Activated T-cell treated with anti-CD3 and anti-CD28 coated beads, Interleukin-2, amount 50 U/mL, for 48 hours (primary cell): Measurements from ENCODE around the gene C5.
"Not testable (repeated sequence)": the region's sequence is repeated elsewhere in the genome, so short reads cannot be mapped to it uniquely, and the experiment has no call there.

ENCODE experiments used
- DNase-seq, 2 experiments: peaks; one replicate each; pipeline ENCODE4 v3.0.0-alpha.2; 2020

The C5 gene

DNA sequence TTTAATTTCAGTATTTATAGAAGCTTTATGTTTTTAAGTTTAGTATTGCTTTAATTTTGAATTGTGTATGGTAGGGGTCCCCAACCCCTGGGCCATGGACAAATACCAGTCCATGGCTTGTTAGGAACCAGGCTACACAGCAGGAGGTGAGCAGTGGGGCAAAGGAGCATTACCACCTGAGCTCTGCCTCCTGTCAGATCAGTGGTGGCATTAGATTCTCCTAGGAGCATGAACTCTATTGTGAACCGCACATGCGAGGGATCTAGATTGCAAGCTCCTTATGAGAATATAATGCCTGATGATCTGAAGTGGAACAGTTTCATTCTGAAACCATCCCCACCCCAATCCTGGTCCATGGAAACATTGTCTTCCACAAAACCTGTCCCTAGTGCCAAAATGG lies 1.9 kb downstream of the C5 start:
- no peak for DNase-seq

DNA sequence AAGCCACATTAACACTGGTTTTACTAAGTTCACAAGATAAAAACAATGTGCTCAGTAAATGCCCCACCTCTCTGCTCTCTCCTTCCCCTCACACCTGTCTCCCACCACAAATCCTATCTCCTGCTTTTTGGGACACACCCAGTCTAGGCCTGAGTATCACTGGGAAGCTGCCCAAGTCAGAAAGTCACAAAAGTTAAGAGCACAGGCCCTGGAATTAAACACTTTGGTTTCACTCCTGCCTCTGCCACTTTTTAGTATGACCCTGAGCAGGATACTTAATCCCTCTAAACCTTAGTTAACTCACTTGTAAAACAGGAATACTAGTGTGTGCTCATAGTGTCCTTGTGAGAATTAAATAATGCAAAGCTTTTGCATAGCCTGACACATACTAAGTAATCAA lies 11.3 kb downstream of the C5 start:
- DNase-seq, result no peak

GRCh38 chr9:121038362-121038761 lies 11.7 kb downstream of the C5 start:
- no peak for DNase-seq

DNA sequence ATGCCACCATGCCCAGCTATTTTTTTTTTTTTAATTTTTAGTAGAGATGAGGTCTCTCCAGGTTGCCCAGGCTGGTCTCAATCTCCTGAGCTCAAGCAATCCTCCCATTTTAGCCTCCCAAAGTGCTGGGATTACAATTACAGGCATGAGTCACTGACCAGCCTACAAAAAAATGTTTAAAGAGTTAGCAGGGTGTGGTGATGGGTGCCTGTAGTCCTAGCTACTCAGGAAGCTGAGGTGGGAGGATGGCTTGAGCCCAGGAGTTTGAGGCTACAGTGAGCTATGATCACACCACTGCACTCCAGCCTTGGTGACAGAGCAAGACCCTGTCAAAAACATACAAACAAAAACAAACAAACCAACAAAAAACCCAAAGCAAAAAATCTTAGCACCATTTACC lies 14.4 kb downstream of the C5 start:
- not testable (repeated sequence) for DNase-seq

- DNase-seq, result no peak
These were observed 15.5 kb downstream of the C5 start for GRCh38 chr9:121034529-121034928.

DNA sequence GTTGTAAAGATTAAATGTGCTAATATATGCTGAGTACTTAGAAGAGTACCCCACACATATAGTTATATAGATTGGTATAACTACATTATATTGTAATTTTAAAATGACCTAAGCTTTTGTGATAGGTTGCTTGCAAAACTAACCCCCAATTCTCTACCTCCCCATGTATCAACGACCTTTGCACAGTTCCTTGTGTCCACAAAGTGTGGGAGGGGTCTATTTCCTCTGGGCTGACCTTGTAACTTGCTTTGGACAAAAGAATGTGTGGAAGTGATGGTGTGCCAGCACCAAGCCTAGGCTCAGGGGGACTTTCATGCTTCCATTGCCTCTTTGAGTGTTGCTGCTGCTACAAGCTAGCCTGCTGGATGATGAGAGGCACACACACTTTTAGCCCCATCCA lies 20.6 kb downstream of the C5 start:
- DNase-seq, result no peak

DNA sequence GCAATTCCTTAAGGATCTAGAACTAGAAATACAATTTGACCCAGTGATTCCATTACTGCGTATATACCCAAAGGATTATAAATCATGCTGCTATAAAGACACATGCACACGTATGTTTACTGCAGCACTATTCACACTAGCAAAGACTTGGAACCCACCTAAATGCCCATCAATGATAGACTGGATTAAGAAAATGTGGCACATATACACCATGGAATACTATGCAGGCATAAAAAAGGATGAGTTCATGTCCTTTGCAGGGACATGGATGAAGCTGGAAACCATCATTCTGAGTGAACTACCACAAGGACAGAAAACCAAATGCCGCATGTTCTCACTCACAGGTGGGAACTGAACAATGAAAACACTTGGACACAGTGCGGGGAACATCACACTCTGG lies 21.8 kb downstream of the C5 start:
- not testable (repeated sequence) for DNase-seq

DNA sequence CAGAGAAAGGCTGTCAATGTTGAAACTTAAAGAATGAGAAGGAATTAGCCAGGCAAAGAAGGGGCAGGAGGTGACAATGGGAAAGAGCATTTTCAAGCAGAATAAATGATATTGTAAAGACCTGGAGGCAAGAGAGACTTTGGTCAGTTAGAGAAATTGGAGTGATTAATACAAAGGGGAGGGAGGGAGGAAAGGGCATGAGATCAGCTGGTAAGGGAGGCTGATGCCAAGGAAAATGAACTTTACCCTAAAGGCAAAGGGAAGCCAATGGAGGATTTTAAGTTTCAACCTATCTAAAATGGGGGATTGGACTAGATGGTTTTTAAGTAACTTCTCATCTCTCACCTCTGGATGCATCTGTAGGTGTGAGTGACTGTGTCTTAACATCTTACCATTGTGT lies 23.3 kb downstream of the C5 start:
- DNase-seq, result no peak

DNA sequence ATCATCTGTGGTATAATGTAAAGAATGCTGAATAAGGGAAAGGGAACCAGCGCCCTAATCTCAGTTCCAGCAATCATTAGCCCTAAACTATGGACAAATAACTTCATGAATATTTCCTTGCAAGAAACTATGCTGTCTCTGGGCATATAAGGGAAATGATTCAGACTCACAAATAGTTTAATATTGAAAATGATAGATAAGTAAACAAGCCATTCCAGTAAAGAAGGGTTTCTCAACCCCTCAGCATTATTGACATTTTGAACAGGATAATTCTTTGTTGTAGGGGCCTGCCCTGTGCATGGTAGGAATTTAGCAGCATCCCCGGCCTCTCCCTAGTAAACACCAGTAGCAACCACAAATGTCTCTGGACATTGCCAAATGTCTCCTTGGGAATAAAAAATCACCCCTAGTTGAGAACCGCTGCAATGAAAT lies 23.8 kb downstream of the C5 start:
- no peak for DNase-seq

GRCh38 chr9:121024237-121024636 lies 25.8 kb downstream of the C5 start:
- DNase-seq, result no peak

DNA sequence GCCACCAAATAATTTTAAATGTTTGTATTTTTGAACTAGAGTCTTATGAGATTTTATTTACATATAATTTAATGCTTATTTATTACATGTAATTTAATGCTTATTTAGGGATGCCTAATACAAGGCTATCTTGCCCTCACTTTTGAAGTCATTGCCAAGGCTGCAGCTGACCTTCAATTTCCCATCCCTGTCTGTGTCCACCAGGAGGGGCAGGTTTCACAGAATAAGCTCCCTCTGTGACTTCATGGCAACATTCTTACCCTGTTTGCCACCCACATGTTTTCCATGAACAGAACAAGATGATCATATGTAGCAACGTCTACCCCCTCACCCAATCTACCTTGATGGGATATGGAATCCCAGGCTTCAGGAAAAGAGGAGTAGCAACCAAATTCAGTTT lies 27.0 kb downstream of the C5 start:
- DNase-seq, result no peak

GRCh38 chr9:121021301-121021700 lies 28.8 kb downstream of the C5 start:
- no peak for DNase-seq

DNA sequence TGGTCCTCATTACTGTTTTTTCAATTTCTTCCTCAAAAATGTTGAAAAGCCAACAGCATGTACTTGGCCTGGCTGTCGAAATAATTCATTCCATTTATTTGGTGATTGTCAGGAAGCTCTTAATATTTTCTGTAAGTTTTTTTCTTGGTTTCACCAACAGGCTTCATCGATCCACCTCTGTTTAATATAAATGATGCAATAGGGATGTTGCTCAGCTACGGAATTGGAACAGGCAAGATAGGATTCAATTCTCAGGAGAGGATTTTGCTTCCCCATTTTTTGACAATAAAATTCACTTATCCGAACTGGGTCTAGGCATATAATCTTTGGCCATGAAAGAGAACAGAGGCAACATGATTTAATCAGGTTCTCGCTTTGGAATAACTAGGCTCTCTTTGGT lies 30.8 kb downstream of the C5 start:
- DNase-seq, result no peak

DNA sequence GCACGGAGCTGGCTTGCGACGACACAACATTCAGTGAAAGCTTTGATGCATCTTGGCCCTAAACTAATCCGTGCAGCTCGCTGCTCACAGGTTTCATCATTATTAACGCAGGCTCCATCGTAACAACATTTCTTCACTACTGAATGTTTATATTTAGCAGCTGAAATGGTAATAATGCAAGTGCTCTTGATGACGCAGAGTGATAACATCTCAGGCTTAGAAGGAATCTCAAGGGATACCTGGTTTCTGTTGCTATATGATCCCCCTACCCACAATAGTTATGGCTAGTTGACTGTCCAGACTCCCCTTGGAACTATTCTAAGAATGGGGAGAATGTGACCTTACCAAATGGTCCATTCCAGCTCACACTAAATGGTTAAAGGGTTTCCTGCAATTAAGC lies 36.2 kb downstream of the C5 start:
- no peak for DNase-seq

DNA sequence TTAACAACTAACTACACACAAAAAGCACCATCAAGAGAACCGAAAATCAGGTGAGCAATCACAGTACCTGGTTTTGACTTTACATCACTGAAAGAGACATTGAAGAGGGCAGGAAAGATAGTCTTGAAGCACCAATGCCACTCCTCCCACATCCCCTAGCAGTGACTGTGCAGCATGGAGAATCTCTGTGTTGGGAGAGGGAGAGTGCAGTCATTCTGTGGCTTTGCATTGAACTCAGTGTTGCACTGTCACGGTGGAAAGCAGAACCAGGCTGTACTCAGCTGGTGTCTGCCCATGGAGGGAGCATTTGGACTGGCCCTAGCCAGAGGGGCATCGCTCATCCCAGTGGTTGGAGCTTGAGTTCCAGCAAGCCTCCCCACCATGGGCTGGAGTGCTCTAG lies 40.4 kb downstream of the C5 start:
- no peak for DNase-seq

GRCh38 chr9:120999317-120999716 lies 50.8 kb downstream of the C5 start:
- DNase-seq, result no peak

GRCh38 chr9:120998111-120998510 lies 52.0 kb downstream of the C5 start:
- no peak for DNase-seq

GRCh38 chr9:120997502-120997901 lies 52.6 kb downstream of the C5 start:
- DNase-seq, result no peak

GRCh38 chr9:120996409-120996808 lies 53.7 kb downstream of the C5 start:
- DNase-seq, result no peak

- no peak for DNase-seq
These were observed 61.0 kb downstream of the C5 start for GRCh38 chr9:120989065-120989464.

DNA sequence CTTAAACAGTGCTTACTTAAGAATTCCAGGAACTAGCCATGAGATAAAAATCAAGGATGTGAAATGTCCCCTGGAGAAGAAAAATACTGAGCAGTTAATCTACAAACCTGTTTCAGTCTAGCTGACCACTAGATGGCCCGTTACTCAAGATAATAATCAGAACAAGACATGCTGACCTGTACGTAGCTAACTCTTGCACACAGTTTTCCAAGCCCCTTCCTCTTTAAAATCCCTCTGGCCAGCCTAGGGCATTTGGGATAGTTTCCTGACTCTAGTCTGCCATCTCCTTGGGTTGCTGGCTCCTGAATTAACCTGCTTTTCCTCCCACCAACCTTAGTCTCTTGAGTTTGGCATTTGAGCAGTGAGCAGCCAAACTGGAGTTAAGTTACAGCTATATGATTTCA lies 64.3 kb downstream of the C5 start:
- DNase-seq, result no peak

DNA sequence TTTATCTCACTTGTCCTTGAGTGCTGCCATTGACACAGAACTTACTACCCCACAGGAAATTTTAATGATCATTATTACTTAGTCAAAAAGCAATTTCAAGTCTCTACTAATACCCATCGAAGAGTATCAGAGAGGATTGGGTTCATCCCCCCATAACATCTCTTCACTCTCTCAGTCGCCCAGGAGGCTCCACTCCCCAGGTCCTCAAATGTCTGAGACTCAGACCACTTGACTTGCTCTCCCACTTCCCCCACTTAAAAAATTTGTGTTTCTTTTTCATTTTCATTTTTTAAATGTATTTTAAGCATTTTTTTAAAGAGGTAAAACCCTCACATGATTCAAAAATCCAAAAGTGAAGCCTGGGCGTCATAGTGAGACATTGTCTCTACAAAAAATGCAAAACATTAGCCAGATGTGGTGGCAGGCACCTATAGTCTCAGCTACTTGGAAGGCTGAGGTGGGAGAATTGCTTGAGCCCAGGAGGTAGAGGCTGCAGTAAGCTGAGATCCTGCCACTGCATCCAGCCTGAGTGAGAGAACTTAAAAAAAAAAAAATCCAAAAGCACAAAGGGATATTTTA lies 66.7 kb downstream of the C5 start:
- no peak for DNase-seq

GRCh38 chr9:120982836-120983235 lies 67.2 kb downstream of the C5 start:
- no peak for DNase-seq

GRCh38 chr9:120980951-120981350 lies 69.1 kb downstream of the C5 start:
- no peak for DNase-seq

- no peak for DNase-seq
These were observed 70.3 kb downstream of the C5 start for GRCh38 chr9:120979797-120980196.

- no peak for DNase-seq
These were observed 71.1 kb downstream of the C5 start for GRCh38 chr9:120978987-120979386.
